GM18526 (cell line): ENCODE data around the gene ARIH2.

Source experiments
- POLR2A ChIP-seq: IDR thresholded peaks from 3 replicates; pipeline ENCODE4 v1.6.1; 2011; ENCODE audit not compliant: insufficient read length; ENCODE audit errors: extremely low read depth

Gene ARIH2

GRCh38 chr3:49004352-49005302, 86.0 kb downstream of the ARIH2 start:
- no peak for TF ChIP-seq POLR2A

DNA sequence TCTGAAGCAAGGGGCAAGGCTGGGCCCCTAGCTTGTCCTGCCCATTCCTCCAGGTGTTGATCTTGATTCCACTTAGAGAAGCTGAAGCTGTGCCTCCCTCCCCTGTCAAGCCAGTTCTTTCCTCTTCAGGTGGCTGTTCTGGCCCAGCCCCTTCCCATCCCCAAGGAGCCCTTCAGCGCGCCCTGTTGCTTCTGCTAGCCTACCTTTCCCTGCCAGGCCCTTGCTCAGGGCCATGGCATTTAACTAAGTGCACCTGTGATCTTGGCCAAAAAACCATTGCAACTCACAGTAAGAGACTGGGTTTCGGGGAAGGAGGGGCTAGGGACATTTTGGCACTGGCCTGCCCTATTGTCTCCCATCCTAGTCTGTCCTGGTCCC, 86.7 kb downstream of the ARIH2 start:
- no peak for TF ChIP-seq POLR2A

- no peak for TF ChIP-seq POLR2A
These were observed 87.4 kb downstream of the ARIH2 start for GRCh38 chr3:49005998-49006397.

DNA sequence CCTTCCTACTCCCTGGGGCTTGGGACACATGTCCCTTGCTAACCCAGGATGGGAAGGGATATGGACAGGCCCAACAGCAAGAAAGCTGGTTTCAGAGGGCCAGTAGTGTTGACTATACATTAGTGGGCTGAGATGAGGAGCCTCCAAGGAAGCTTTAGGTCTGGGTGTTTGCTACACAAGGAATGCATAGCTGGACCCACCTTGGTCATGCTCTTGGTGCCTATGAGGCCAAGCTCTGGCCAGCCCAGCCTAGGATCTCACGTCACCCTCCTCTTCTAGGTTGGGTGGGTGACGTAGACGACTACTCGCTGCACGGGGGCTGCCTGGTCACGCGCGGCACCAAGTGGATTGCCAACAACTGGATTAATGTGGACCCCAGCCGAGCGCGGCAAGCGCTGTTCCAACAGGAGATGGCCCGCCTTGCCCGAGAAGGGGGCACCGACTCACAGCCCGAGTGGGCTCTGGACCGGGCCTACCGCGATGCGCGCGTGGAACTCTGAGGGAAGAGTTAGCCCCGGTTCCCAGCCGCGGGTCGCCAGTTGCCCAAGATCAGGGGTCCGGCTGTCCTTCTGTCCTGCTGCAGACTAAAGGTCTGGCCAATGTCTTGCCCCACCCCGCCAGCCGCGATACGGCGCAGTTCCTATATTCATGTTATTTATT, 87.9 kb downstream of the ARIH2 start:
- no peak for TF ChIP-seq POLR2A

GRCh38 chr3:49007068-49007770, 88.6 kb downstream of the ARIH2 start, which contains the start of gene WDR6:
TSS of gene WDR6 (plus strand) at chr3:49007391. CDS start at chr3:49007432, 41 bp downstream.
- peak; percentile 93 for TF ChIP-seq POLR2A

GRCh38 chr3:49007771-49008528, 89.3 kb downstream of the ARIH2 start:
- TF ChIP-seq POLR2A, result no peak

- TF ChIP-seq POLR2A, result no peak
These were observed 90.8 kb downstream of the ARIH2 start for GRCh38 chr3:49009396-49009795.

DNA sequence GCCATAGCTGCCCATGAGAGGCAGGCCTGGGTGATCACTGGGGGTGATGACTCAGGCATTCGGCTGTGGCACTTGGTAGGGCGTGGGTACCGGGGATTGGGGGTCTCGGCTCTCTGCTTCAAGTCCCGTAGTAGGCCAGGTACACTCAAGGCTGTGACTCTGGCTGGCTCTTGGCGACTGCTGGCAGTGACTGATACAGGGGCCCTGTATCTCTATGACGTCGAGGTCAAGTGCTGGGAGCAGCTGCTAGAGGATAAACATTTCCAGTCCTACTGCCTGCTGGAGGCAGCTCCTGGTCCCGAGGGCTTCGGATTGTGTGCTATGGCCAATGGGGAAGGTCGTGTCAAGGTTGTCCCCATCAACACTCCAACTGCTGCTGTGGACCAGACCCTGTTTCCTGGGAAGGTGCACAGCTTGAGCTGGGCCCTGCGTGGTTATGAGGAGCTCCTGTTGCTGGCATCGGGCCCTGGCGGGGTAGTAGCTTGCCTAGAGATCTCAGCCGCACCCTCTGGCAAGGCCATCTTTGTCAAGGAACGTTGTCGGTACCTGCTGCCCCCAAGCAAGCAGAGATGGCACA, 93.9 kb downstream of the ARIH2 start:
- TF ChIP-seq POLR2A, result no peak

DNA sequence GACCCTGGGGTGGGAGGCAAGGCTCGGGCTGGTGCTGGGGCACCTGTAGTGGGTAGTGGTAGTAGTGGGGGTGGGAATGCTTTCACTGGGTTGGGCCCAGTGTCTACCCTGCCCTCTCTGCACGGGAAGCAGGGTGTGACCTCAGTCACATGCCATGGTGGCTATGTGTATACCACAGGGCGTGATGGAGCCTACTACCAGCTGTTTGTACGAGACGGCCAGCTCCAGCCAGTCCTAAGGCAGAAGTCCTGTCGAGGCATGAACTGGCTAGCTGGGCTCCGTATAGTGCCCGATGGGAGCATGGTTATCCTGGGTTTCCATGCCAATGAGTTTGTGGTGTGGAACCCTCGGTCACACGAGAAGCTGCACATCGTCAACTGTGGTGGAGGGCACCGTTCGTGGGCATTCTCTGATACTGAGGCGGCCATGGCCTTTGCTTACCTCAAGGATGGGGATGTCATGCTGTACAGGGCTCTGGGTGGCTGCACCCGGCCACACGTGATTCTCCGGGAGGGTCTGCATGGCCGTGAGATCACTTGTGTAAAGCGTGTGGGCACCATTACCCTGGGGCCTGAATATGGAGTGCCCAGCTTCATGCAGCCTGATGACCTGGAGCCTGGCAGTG, 94.6 kb downstream of the ARIH2 start:
- no peak for TF ChIP-seq POLR2A

DNA sequence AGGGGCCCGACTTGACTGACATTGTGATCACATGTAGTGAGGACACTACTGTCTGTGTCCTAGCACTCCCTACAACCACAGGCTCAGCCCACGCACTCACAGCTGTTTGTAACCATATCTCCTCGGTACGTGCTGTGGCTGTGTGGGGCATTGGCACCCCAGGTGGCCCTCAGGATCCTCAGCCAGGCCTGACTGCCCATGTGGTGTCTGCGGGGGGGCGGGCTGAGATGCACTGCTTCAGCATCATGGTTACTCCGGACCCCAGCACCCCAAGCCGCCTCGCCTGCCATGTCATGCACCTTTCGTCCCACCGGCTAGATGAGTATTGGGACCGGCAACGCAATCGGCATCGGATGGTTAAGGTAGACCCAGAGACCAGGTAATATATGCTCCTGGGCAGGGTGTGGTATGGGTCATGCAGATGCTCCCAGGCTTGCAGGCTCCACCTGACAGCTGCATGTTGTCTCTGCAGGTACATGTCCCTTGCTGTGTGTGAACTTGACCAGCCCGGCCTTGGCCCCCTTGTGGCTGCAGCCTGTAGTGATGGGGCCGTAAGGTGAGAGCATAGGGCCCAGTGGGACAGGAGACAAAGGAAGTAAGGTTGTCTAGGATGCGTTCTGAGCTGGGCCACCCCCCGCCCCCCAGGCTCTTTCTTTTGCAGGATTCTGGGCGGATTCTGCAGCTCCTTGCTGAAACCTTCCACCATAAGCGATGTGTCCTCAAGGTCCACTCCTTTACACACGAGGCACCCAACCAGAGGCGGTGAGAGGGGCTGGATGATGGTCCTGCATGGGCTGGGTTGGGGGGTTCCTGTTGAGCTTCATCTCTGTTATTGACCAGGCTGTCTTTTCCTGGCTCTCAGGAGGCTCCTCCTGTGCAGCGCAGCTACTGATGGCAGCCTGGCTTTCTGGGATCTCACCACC, 95.4 kb downstream of the ARIH2 start:
- TF ChIP-seq POLR2A, result no peak

DNA sequence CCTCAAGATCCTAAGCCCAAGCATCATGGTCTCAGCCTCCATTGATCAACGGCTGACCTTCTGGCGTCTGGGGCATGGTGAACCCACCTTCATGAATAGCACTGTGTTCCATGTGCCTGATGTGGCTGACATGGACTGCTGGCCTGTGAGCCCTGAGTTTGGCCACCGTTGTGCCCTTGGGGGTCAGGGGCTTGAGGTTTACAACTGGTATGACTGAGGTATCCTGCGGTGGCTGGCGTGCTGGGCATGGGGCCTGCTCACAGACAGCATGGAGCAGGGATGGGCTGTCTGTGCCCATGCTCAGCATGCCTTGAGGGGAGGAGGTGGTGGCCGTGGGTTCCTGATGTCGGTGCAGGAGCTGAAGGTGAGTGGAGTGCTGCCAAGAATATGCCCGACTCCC, 96.4 kb downstream of the ARIH2 start:
- TF ChIP-seq POLR2A, result no peak

DNA sequence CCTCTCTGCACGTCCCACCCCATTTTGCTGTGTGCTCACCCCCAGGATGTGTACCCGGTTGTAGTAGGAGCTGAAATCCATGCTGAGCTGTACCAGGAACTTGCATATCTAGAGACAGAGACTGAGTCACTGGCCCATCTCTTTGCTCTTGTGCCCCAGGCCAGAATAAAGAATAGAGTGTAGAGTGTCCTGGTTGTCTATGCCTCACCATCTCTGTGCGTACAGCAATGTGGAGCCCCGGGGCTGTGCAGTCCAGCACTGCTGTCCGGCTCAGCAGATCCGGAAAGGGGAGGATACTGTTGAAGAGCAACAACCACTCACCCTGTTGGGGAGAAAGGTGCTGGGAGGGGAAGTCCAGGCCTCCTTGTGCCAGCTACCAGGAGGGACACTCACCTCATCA, 97.1 kb downstream of the ARIH2 start:
- no peak for TF ChIP-seq POLR2A
